ENCODE results near the gene METTL26. TPM values are rescaled to one million over a fixed set of nuclear protein-coding genes. Genes with fewer than 3 reads are reported as not detected.

The METTL26 gene
- total and polyA plus RNA-seq, 10 of the 15 experiments (the other 5 are each of a cell fraction or from before 2014, with no cell fraction given), result 5.4 to 163 (median 79.3) TPM

DNA sequence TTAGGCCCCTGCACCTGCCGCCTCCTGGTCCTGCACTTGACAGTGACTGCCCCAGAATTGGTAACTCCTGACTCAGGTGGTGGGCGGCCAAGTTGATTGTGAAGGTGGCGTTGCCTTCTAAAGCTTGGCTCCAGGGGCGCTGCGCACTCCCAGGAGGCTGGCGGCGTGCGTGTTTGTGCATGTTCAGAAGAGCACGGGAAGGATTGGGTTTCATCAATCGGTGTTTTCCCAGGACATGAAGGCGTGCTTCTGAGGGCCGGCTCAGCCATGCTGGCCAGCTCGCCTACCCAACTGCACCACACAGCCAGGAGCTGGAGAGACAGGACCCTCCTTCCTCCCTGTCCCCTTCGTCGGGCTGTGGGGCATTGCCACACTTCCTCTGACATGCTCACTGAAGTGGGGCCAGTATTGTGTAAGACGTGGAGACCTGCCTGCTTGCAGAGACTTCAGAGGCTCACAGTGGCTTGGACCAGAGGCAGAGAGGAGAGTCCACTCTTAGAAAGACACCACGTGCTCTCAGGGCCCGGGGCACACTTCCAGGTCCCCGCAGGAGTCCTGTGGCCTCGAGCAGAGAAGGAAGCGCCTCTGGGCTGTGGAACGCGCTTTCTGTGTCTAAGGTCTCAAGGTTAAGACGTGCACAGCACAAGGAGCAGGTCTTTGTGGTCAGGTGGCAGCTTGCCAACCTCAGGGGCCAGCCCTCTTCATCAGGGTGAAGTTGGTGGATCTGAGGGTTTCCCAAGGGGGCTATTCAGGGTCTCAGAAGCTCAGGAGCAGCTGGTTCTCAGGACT is 43.4 kb downstream of the METTL26 start (continued):
- no peak for TF ChIP-seq E2F8 (IDR thresholded peaks at IDR 0.05; ENCODE audit: low read depth, partially characterized antibody)
- TF ChIP-seq KLF5 (IDR thresholded peaks at IDR 0.05; ENCODE audit: partially characterized antibody), result no peak
- no peak for TF ChIP-seq SPI1 (IDR thresholded peaks at IDR 0.05; ENCODE audit: borderline replicate concordance, insufficient read depth, low read depth, low read length)
- no peak for TF ChIP-seq YBX1 (IDR thresholded peaks at IDR 0.05)
- no peak for TF ChIP-seq HDAC6 (IDR thresholded peaks at IDR 0.05; ENCODE audit: unreplicated experiment)

DNA sequence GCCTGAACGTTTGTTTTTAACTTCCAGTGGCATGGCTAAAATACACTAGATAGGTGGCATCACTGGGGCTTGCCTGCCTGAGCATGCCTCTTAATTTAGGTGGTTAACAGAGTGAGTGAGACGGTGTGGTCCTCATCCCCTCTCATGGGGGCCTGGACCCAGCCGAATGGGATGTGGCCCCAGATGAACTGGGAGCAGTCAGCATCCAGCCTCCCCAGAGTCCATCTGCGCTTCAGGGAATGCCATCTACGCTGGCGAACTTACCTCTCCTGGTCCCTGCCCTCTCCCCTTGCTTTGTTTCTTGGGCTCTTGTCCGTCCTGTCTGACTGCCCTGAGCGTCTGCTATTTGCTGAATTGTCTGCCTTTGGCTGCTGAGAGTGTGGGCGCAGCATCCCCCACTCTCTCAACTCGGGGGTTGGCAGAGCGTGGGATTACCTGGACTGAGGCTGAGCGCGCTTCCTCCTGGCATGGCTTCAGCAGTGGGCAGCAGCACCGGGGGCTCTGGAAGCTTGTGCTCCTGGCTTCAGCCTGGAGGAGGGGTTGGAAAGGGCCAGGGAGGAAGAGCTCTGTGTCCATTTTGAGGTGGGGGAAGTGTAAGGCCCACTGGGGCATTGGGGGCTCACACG is 44.1 kb downstream of the METTL26 start:
- no peaks in the 10 kb centered on the region for H3K9me3 ChIP-seq (replicated peaks; ENCODE audit: control insufficient read depth, insufficient read depth, low read length)
- peaks cover 28% of the 10 kb centered on the region for H3K79me2 ChIP-seq (ENCODE audit: control insufficient read depth, insufficient read depth, low read length)
- peaks cover 15% of the 10 kb centered on the region for H3K4me1 ChIP-seq (ENCODE audit: control insufficient read depth, insufficient read depth, low read length)
- CTCF ChIA-PET, result interaction anchor here (1.0 kb wide), 1 partner anchor 205 kb away, joined by 4 read pairs; no protein-coding TSS in a partner anchor
- H3K4me2 ChIP-seq (ENCODE audit: control insufficient read depth, insufficient read depth), result no peak overlapping the region
- BruUV-seq (replicated peaks), result no TSS peak
- H3K27me3 ChIP-seq (replicated peaks in 1 of 2; ENCODE audit: control insufficient read depth in 2 of 2, insufficient read depth in 2 of 2, low read length in 1 of 2), result no peaks in the 10 kb centered on the region
- FAIRE-seq (no peak), DNase-seq (ENCODE audit: low read depth, low spot score) (no peak), ATAC-seq (no peak)
- H3K4me3 ChIP-seq, result no peak overlapping the region
- H3K36me3 ChIP-seq (ENCODE audit: control insufficient read depth in 2 of 2, insufficient read depth in 2 of 2, low read length in 1 of 2), result no peaks in the 10 kb centered on the region
- H4K20me1 ChIP-seq (ENCODE audit: control insufficient read depth, insufficient read depth), result no peaks in the 10 kb centered on the region
- H2AFZ ChIP-seq (ENCODE audit: control insufficient read depth, low read depth, low read length), result no peak overlapping the region
- intact Hi-C loops (cut with micrococcal nuclease; ENCODE audit: unreplicated experiment), result no loop called here
- SMC1A ChIA-PET (ENCODE audit: uncharacterized antibody, unreplicated experiment), result no interaction called here
- in situ Hi-C loops (cut with MboI), result no loop called here
- RAD21 ChIA-PET (ENCODE audit: unreplicated experiment), result no interaction called here
- 77% methylated on average over 15 of the region's 15 CpGs for WGBS (ENCODE audit: insufficient coverage, insufficient replicate concordance, low lambda C conversion rate, missing lambda C conversion rate)
- POLR2A ChIA-PET, result interaction anchor here (1.4 kb wide), 1 partner anchor 44 kb away, joined by 3 read pairs; the partner anchor contains the start of gene METTL26
- no peak overlapping the region for H3K27ac ChIP-seq (ENCODE audit: control insufficient read depth, insufficient read depth)
- no peak overlapping the region for H3K9ac ChIP-seq (ENCODE audit: control insufficient read depth, insufficient read depth, low read length)
- TF ChIP-seq PML (IDR thresholded peaks at IDR 0.05; ENCODE audit: low read length), result no peak
- no peak for TF ChIP-seq NKRF (conservative IDR thresholded peaks at IDR 0.05)
- TF ChIP-seq ZBTB4 (CRISPR knock-in tag; IDR thresholded peaks at IDR 0.05), result no peak

Measured in GM12878 (cell line).